PC-3 (cell line): ENCODE results near the gene RUFY4.

Source experiments
- EZH2 ChIP-seq: fragments of 300-600 bp; sonication (generic); IDR thresholded peaks from one replicate; pipeline ENCODE4 v1.6.1; 2017; ENCODE audit warnings: antibody characterized with exemption, mild to moderate bottlenecking, low read length; ENCODE audit not compliant: unreplicated experiment
- EZH2phosphoT487 ChIP-seq: fragments of 300-600 bp; sonication (generic); IDR thresholded peaks from 2 replicates; pipeline ENCODE4 v1.6.1; 2018; ENCODE audit warnings: mild to moderate bottlenecking, antibody characterized with exemption, low read length, borderline replicate concordance

- TF ChIP-seq EZH2phosphoT487: no peak
- no peak for TF ChIP-seq EZH2
Measured at GRCh38 chr2:218020966-218021535, 48.0 kb upstream of the RUFY4 start.
